Measurements from ENCODE around the gene MRPS5.

MRPS5 gene

GRCh38 chr2:95047629-95048510 lies 73.7 kb downstream of the MRPS5 start:
- TF ChIP-seq REST (IDR thresholded peaks at IDR 0.05; ENCODE audit: low read depth): no peak
- no peak for TF ChIP-seq TAF1 (IDR thresholded peaks at IDR 0.05; ENCODE audit: low read depth)
- TF ChIP-seq, protein P1, sequence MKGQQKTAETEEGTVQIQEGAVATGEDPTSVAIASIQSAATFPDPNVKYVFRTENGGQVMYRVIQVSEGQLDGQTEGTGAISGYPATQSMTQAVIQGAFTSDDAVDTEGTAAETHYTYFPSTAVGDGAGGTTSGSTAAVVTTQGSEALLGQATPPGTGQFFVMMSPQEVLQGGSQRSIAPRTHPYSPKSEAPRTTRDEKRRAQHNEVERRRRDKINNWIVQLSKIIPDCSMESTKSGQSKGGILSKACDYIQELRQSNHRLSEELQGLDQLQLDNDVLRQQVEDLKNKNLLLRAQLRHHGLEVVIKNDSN (IDR thresholded peaks at IDR 0.05): no peak
- peak; percentile 30; the same call in 1 of the 2 replicates for TF ChIP-seq NFIC (IDR thresholded peaks at IDR 0.05)
- TF ChIP-seq CEBPB (IDR thresholded peaks at IDR 0.05): no peak
- no peak for TF ChIP-seq TEAD4 (IDR thresholded peaks at IDR 0.05)
- TF ChIP-seq RAD21 (IDR thresholded peaks at IDR 0.05; ENCODE audit: low read depth): no peak
- TF ChIP-seq, protein P2, sequence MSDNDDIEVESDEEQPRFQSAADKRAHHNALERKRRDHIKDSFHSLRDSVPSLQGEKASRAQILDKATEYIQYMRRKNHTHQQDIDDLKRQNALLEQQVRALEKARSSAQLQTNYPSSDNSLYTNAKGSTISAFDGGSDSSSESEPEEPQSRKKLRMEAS (IDR thresholded peaks at IDR 0.05): 0 out of 2 replicates have a peak, but pooled peaks have one; percentile 26
- TF ChIP-seq TCF12 (IDR thresholded peaks at IDR 0.05; ENCODE audit: low read depth): peak; percentile 97
- TF ChIP-seq EP300 (IDR thresholded peaks at IDR 0.05; ENCODE audit: borderline replicate concordance): peak; percentile 81
- TF ChIP-seq FOXM1 (IDR thresholded peaks at IDR 0.05; ENCODE audit: borderline replicate concordance, low read depth): no peak

- TF ChIP-seq TEAD4 (IDR thresholded peaks at IDR 0.05) (no peak), CEBPB (IDR thresholded peaks at IDR 0.05) (no peak), YY1 (IDR thresholded peaks at IDR 0.05; ENCODE audit: low read depth) (no peak), CREB1 (IDR thresholded peaks at IDR 0.05; ENCODE audit: low read depth) (no peak), EGR1 (IDR thresholded peaks at IDR 0.05) (no peak), ZBTB7A (IDR thresholded peaks at IDR 0.05; ENCODE audit: low read depth) (no peak), FOXM1 (IDR thresholded peaks at IDR 0.05; ENCODE audit: borderline replicate concordance, low read depth) (no peak), TAF1 (IDR thresholded peaks at IDR 0.05; ENCODE audit: low read depth) (no peak), NFIC (IDR thresholded peaks at IDR 0.05) (no peak), EP300 (IDR thresholded peaks at IDR 0.05; ENCODE audit: borderline replicate concordance) (no peak), RAD21 (IDR thresholded peaks at IDR 0.05; ENCODE audit: low read depth) (no peak), TCF12 (IDR thresholded peaks at IDR 0.05; ENCODE audit: low read depth) (no peak), REST (IDR thresholded peaks at IDR 0.05; ENCODE audit: low read depth) (no peak)
- TF ChIP-seq, protein P2 (IDR thresholded peaks at IDR 0.05): no peak
- TF ChIP-seq, protein P1 (IDR thresholded peaks at IDR 0.05): no peak
Measured at GRCh38 chr2:95046371-95047112, 75.1 kb downstream of the MRPS5 start.

GRCh38 chr2:95044601-95045000 lies 77.0 kb downstream of the MRPS5 start:
- TF ChIP-seq EP300 (IDR thresholded peaks at IDR 0.05; ENCODE audit: borderline replicate concordance): no peak
- no peak for TF ChIP-seq TCF12 (IDR thresholded peaks at IDR 0.05; ENCODE audit: low read depth)
- TF ChIP-seq, protein P1 (IDR thresholded peaks at IDR 0.05): no peak
- TF ChIP-seq RAD21 (IDR thresholded peaks at IDR 0.05; ENCODE audit: low read depth): no peak
- TF ChIP-seq FOXM1 (IDR thresholded peaks at IDR 0.05; ENCODE audit: borderline replicate concordance, low read depth): no peak
- no peak for TF ChIP-seq YY1 (IDR thresholded peaks at IDR 0.05; ENCODE audit: low read depth)
- no peak for TF ChIP-seq CREB1 (IDR thresholded peaks at IDR 0.05; ENCODE audit: low read depth)
- TF ChIP-seq ZBTB7A (IDR thresholded peaks at IDR 0.05; ENCODE audit: low read depth): no peak
- no peak for TF ChIP-seq TEAD4 (IDR thresholded peaks at IDR 0.05)
- TF ChIP-seq NFIC (IDR thresholded peaks at IDR 0.05): no peak
- TF ChIP-seq, protein P2 (IDR thresholded peaks at IDR 0.05): no peak
- TF ChIP-seq TAF1 (IDR thresholded peaks at IDR 0.05; ENCODE audit: low read depth): no peak
- no peak for TF ChIP-seq CEBPB (IDR thresholded peaks at IDR 0.05)
- TF ChIP-seq REST (IDR thresholded peaks at IDR 0.05; ENCODE audit: low read depth): no peak
- no peak for TF ChIP-seq EGR1 (IDR thresholded peaks at IDR 0.05)
